ENCODE results near the gene DSCAML1.

The DSCAML1 gene

DNA sequence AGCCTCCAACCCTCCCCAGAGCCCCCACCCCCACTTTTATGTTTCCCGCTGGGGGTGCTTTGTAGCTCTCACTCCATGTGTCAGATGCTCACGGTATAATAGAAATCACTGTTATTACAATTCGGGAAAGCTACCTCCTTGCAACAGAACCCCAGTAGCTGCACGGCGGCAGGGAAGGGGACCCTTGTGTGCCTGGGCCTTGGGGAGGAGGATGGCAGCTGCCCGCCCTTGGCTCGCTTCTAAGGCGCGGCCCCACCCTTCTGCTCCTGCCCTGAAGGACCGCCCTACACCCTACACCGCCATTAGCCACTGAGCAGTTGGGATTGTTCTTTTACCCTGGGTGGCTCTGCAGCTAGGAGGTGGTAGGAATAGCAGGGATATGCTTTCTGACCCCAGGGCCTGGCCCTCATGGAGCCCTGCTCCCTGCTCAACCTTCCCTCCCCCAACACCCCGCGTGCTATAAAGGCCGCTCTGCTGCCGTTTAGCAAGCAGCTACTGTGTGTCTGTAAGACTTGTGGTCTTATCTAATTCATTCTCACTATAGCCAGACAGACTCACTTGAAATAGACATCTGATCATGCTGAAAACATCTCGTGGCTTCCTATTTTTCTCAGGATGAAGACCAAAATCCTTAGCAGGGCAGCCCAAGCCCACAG, 249.7 kb downstream of the DSCAML1 start:
- DNase-seq (ENCODE audit: low read depth) = no peak

DNA sequence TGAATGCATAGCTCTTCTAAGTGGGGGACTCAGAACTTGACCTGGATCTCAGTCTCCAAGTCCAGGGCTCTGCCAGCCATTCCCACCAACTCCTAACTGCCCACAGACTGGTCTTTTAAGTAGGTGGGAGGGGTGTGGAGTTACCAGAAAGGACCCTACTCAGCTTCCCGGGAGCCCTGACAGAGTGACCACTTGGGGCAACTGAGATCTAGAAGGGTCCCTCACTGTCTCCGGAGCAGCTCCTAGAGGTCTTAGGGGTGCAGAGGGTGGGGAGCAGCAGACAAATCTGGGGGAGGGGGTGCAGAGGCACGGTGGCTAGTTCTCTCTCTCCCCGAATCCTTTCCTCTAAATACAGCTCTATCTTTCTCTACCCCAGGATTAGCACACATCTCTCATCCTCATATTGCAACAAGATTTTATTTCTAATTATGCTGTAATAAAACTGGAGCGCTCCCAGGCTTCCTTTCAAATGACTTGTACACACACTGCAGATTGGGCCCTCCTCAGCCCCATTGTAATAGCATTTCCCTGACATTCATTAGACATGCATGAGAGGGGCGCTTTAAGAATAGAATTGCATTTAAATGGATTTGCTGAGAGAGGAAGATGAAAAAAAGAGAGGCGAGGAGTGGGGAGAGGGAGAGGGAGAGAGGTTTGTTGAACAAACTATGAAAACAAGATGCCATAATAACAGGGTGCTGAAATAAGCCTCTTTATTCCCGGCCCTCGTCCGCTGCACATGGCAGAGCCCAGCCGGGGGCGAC, 250.4 kb downstream of the DSCAML1 start:
- no peak for DNase-seq (ENCODE audit: low read depth)

DNA sequence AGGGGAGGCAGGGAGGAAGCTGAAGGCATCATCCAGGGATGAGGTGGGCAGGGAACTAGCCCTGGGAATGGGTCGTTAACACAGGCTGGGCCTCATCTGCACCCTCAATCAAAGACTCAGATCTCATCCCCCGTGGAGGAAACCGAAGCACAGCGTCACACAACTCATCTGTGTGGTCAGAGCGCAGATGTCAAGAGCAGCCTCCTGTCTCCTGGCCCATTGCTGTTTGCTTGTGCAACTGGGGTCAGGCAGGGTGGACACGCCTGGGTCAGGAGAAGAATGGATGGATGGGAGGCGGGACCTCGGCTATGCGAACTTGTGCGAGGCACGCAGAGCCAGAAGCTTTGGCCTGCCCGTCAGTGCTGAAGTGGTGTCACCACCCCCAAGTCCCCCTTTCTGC, 251.3 kb downstream of the DSCAML1 start:
- DNase-seq (ENCODE audit: low read depth) = no peak

DNA sequence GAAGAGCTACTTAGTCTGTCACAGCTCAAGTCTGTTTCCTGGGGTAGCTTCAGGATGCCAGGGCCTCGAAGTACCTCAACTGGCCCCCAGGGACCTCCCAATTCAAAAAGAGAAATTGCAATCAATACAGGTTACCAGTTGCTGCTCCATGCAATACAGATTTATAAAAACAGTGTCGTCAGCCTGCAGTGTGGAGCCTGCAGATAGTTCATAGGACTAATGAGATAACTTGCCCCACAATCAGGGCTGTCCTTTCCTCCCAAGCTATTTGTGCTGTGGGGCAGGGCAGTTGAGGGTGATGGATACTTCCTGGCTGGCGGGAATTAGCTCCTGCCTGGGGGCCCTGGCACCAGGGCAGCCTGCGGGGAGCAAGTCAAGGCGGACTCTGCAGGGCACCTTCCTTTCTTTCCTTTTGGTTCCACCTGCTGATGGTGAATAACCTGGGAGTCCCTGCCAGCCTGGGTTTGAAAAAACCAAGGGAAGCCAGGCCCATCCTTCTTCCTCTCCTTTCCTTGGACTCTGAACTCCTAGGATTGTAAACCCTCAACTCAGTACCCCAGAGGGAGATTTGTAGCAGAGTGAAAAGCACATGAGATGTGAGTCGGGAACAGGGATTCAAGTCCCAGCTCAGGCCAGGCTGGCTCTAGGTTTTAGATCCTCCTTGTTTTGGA, 252.8 kb downstream of the DSCAML1 start:
- no peak for DNase-seq (ENCODE audit: low read depth)

DNA sequence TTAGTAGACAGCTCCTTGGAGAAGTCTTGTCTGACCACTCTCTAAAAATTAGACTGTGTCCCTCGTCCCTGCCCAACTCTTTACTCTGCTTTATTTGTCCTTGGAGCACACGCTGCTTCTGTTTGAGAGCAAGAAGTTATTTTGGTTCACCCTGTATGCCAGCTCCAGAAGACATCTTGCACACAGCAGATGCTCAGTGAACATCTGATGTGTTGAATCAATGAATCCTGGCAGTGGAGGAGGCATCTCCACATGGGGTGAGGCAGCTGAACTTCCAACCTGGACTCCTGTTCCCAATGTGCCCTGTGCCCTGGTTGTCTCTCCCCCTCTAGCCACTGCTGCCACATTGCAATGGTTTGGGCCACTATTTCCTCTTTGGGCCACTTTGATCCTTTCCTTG, 255.8 kb downstream of the DSCAML1 start:
- no peak for DNase-seq (ENCODE audit: low read depth)

DNA sequence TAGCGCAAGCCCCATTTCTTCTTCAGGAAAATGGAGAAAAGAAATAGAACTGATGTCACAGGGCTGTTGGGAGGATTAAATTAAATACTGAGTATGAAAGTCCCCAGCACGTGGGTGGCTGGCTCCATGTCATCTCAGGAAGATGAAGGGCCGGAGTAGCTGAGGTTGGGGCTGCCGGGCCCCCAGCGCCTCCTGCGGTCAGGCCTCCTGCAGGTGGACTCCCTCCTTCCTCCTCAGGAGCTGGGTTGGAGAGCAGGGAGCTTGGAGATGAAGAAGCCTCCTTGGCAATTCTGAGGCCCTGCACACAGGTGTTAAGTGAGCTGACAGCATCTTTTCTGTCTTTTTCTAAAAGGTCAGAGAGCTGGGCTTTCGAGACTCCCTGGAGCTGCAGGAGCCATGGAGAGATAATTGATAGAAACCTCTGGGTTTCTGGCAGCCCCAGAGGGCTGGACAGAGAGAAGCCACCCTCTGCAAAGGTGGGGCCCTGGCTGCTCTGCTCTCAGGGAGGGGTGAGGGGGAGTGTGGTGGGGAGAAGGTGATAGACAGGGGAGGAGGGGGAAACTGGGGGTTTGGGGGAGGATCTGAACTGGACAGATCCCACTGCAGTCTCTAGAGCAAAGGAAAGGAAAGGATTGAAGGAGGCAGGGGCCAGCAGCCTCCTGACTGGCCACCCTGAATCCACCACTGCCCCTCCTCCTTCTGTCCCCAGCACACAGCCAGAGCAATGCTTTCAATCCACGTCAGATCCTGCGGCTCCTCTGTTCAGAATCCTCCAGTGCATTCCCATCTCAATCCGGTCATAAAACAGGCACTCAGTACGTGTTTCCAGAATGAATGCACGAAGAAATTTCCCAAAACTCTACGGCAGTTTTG, 258.5 kb downstream of the DSCAML1 start:
- DNase-seq (ENCODE audit: low read depth) = no peak

DNA sequence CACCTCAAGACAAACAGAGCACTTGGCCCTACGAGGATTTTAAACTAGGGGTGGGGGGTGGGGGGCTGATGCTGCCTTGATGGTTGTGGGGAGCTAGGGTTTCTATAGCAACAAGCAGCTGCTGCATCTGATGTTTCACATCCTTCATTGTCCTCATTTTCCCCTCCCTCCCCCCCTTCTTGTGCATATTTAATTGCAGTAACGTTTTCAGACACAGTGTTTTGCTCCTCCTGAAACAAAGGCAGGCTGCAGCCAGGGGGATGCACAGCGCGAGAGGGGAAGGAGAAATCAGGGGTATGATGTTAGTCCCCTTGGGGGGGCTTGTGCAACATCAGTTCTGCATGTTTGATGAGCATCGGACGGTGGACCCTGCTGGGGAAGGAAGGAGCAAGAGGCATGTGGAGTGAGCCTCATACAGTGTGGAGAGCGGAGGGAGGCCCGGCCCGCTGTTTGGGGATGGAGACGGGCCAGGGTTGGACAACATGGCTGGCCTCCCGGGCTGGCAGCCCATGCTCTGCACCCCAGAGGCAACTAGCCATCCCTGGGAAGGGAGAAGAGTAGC, 261.1 kb downstream of the DSCAML1 start:
- DNase-seq (ENCODE audit: low read depth) = no peak

DNA sequence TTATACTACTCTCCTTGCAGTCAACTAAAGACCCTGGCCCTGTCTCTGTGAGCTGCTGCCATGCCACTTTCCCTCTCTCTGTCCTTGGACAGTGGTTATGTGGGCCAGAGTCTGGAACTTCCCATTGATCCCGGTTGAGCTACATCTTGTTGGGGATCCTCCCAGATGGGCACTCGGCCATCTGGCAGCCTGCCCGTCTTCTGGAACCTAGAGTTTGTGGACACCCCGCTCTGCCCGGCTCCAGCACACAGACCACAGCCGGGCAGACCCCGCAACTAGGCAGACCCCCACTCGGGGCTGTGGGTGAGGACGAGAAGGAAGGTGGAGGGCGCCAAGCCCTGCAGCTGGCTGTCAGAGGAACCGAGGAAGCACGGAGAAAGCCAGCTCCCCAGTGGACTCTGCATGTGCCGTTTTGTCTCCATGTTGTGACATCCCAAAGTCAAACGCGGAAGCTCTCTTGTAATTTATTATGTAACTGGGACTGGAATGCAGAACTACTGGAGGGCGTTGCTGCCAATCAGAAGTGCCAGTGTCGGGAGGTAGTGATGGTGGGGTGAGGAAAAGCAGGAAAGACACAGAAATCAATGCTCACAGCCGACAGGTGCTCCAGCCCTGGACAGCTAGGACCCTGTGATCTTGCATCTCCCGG, 261.7 kb downstream of the DSCAML1 start:
- DNase-seq (ENCODE audit: low read depth) = no peak

DNA sequence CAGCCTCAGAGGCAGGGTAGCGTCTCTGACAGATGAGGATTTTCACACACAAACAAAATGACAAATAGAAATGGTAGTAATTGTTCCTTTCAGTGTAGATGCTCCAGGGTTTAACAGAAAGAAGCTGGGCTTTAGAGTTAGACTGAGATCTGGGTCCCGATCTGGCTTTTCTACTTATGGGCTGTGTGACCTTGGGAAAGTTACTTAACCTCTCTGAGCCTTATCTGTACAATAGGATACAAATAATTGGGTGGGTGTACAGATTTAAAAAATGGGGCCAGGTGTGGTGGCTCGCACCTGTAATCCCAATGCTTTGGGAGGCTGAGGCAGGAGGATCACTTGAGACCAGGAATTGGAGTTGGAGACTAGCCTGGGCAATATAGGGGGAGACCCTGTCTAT, 264.4 kb downstream of the DSCAML1 start:
- DNase-seq (ENCODE audit: low read depth) = no peak

DNA sequence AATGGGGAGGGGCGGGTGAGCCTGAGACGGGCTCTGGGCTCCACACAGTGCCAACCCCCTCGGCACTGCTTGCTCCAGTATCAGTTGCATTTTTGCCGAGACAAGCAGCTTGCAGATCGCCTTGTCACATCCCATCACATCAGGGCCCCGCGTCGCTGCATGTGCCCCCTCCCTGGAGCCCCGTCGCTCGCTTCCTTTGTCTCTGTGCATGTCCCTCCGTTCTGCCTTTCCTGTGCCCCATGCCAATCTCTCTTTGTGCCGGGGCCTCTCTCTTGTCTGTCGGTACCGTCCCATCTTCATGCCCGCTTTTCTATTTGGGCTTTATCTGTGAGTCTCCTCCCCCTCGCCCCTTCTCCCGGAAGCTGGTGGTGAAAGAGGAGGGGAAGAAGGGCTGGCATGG, 267.2 kb downstream of the DSCAML1 start:
- DNase-seq (ENCODE audit: low read depth) = no peak

DNA sequence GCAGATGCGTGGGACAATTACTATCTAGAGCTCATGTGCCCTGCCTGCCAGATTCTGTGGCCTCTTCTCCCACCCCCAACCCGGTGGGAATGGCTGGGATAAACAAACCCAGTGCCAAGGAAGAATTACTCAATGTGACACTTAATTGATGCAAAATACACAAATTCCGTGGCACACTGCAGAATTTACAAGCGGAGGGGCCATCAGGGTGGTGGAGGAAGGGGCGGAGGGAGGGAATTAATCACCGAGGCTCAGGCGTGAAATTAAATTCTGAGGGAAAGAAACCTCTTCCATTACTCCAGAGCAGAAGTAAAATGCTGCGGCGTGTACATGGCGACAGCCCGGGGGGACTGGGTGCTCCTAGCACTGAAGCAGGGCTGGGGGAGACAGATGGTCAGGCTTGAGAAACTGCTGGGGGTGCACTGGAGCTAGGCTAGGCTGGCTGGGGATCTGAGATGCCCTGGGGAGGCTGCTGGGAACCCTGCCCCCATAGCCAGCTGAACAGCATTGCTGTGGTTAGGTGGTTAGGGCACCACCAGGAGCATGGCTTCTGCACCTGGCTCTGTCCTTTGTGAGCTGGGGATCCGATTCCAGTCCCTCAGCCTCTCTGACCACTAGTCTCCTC, 268.8 kb downstream of the DSCAML1 start:
- DNase-seq (ENCODE audit: low read depth) = no peak

DNA sequence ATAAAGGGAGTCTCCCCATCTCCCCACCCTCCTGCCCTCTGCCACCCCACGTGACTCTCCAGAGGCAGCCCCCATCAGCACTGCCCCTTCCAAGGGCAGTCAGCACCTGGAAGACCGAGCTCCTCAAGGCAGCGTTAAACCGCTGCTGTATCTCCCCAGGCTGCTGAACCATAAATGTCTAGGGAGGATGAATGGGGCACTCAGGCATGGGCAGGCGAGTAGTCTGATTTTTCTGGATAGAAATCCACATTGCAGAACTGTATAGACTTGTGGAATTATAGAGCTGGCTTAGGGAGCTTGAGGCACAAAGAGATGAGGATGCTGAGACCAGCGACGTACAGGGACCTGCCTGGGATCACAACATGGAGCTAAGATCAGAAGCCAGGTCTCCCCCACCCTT, 269.7 kb downstream of the DSCAML1 start:
- DNase-seq (ENCODE audit: low read depth) = no peak

DNA sequence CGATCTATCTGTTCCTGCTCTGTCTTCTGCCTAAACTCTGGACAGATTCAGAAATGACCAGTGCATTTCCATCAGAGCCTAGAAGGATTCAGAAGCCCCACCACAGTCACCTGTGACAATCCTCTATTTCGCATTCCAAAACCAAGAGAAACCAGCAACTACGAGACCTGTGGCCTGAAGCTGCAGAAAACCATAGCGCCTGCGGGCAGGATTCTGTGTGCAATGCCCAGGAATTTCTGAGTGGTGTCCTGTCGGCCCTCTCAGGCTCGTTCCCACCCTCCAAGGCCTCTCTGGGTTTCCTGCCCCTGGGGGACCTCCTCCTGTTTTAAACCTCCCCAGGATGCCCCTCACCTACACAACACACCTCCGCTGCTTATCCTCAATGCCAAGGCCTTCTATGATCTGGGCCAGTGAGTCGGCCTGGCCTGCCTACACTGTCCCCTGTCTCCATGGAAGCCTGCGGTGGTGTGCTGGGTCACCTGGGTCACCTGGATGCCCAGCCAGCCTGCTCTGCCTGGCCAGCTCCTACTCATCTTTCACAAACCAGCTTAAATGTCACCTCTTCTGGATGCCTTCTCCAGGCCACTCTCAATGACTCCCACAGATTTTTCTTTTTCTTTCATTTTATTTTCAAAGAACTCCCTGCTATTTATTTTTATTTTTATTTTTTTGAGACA, 271.0 kb downstream of the DSCAML1 start:
- DNase-seq (ENCODE audit: low read depth) = no peak

DNA sequence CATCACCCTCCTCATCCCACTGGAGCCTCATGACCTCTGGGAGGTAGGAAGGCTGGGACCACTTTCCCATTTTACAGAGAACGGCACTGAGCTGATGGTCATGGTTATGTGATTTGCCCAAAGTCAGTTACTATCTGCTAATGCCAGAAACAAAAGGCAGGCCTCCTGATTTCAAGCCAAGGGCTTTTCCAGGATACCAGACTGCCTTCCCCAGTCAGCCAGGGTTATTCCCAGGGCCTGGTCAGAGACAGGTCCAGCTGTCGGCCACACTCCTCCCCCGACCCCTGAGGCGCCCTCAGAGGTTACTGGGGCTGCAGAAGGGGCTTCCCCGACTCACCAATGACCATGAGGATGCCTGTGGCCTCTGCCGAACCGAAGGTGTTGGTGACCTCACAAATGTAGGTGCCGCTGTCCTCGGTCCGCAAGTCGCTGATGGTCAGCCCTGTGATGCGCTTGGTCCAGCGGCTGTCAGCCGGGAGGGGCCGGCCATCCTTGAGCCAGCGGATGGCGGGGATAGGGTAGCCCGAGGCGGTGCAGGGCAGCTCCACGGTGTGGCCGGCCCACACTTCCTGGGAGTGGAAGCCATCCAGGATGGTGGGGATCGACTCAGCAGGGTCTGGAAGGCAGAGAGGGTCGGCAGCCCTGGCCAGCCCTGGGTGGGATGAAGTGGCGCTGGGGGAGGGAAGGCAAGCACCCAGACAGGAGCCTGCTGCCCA, 272.4 kb downstream of the DSCAML1 start:
- no peak for DNase-seq (ENCODE audit: low read depth)

DNA sequence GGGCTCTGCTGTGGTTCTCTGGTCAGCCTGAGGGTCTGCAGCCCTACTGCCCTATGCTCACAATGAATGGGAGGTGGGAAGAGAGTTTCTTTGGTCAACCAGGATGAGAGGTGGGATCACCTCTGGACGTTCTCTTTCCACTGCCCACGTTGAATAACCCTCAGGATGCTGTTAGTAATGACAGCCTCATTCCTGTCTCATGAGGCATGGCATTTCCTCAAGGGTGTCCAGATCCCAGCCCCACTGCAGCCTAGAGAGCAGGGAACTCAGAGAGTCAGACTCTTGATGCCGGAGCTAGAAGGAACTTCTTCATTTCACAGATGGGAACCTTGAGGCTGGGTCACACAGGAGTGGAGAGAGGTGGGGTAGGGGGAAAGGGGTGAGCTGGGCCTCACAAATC, 273.3 kb downstream of the DSCAML1 start:
- DNase-seq (ENCODE audit: low read depth) = no peak

DNA sequence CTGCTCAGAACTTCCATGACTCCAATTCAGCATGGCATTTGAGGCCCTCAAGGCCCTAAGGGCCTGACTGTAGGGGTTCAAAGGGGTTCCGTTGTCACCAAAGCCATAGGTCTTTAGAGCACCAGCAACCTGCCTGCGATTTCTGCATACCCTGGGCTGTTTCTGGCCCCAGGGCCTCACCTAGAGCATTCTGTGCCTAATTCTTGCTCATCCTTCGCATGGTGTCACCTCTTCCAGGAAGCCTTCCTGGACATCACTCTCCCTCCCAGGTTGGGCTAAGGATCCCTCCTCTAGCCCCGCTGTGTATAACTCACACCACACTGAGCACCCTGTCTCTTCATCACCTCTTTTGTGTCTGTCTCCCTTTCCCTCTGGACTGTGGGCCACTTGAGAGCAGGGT, 275.0 kb downstream of the DSCAML1 start:
- DNase-seq (ENCODE audit: low read depth) = no peak

DNA sequence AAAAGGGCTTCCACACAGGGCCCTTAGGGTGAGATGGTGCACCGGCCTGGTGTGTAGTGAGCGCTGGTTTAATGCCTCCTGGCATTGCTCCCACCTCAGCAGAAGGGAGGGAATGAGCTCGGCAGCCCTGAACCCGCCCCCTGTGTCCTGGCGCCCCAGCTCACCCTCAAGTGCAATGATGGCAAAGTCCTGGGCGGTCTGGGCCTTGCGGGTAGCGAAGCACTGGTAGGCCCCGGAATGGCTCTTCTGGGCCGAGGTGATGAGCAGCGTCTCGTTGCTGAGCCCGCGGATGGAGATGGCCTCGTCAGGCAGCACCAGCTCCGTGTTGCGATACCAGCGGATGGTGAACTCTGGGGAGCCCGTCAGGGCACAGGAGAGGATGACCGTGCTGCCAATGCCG, 276.1 kb downstream of the DSCAML1 start:
- no peak for DNase-seq (ENCODE audit: low read depth)

DNA sequence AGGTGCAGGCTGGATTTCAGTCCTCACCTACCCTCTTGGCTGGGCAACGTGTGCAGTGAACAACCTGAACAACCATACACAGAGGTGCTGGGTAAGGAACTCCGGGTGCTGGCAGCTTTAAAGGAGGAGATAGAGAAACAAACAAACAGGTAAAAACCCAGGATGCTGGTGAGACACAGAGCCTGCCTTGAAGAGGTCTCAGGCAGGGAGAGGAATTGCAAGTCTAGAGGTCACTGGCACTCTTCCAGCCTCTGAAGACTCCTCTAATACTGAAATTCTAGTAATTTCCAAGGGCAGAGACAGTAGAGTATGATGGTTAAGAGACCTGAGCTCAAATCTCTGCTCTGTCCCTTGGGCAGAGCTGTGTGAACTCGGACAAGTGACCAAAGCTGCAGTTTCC, 276.8 kb downstream of the DSCAML1 start:
- DNase-seq (ENCODE audit: low read depth) = no peak

DNA sequence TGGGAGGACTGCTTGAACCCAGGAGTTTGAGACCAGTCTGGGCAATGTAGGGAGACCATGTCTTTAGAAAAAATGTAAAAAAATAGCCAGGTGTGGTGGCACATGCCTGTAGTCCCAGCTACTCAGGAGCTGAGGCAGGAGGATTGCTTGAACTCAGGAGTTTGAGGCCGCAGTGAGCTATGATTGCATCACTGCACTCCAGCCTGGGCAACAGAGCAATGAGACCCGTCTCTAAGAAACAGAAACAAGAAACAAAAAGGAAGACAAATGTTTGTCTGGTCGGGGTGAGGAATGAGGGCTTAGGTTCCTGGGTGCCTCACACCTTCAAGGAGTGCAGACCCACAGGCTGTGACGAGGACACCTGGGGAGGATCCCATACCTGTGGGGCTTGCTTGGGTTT, 277.4 kb downstream of the DSCAML1 start:
- no peak for DNase-seq (ENCODE audit: low read depth)

DNA sequence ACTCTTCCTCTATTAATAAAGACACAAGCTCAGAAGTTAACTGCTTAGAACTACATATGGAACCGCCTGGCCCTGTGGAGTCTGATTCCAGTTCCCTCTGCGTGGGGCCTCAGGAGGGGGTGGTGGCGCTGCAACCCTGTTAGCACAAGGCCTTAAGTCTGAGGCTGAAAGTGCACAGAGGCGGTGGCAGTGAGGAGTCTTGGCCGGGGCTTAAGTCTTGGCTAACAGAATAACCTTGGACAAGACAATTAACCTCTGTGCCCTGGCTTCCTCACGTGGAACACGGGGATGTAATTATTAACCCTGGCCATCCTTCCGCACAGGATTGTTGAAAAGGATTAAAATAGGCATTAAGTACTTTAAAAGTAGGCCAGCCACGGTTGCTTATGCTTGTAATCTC, 277.8 kb downstream of the DSCAML1 start:
- no peak for DNase-seq (ENCODE audit: low read depth)
